Stimulated activated CD8-positive, alpha-beta memory T cell treated with anti-CD3 and anti-CD28 coated beads, Interleukin-7, amount 100 ng/mL, for 4 hours (primary cell): Measurements from ENCODE around the gene ARHGAP15.

Source experiments
- DNase-seq, 2 donors: peaks; one replicate each; pipeline ENCODE4 v3.0.0-alpha.2; 2020; ENCODE audit warnings: low read depth in 2 of 2

The ARHGAP15 gene

GRCh38 chr2:143581134-143581533 lies 451.9 kb downstream of the ARHGAP15 start:
- no peak for DNase-seq

DNA sequence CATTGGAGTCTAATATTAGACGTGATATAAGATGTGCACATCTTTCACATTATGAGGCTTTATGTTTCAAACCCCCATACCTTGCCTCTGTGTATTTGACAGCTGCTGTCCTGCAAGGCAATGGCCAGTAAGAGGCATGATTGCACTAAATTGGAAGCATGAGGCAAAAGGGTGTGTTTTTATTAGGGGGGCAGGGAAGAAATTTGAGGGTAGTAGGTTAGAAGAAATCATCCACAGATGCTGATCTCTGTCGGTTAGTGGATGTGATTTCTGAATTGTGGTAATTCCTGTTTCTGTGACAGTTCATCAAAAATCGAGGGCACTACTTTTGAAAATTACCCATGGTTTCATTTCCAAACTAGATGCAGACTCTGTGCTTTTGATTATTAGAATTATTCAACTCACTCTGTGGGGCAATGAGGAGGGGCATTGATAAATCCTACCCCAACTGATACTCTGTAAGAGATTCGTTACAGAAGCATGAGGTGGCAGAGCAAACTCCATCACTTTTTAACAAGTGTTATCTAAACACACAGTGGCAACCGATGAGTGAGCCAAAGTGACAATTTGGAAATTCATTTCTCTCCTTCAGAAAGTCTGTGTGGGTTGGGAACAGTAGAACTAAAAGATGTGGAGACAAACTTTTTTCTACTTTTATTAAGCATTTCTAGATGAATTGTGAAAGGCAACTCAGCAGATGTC lies 453.0 kb downstream of the ARHGAP15 start:
- DNase-seq = no peak

GRCh38 chr2:143584936-143585335 lies 455.7 kb downstream of the ARHGAP15 start:
- no peak for DNase-seq

DNA sequence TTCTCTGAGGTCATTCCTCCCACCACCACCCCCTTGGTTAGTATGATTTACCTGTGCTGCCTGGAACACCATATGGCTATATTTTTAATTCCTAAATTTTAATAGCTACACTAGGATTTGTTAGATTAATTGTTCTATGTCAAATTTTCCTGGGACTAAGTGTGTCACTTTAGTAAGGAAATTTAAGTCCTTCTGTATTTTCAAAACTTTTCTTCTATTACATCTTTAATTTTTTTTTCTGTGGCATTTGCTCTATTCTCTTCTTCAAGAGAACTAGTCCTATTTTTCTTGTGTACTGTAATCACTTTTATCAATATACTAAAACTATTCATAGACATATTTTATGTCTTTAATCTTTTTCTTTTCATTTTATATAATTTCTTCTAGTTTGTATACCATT lies 456.9 kb downstream of the ARHGAP15 start:
- no peak for DNase-seq

- no peak for DNase-seq
Observed at GRCh38 chr2:143588746-143589145, 459.5 kb downstream of the ARHGAP15 start.

- DNase-seq = no peak
Observed at GRCh38 chr2:143594161-143594560, 464.9 kb downstream of the ARHGAP15 start.

DNA sequence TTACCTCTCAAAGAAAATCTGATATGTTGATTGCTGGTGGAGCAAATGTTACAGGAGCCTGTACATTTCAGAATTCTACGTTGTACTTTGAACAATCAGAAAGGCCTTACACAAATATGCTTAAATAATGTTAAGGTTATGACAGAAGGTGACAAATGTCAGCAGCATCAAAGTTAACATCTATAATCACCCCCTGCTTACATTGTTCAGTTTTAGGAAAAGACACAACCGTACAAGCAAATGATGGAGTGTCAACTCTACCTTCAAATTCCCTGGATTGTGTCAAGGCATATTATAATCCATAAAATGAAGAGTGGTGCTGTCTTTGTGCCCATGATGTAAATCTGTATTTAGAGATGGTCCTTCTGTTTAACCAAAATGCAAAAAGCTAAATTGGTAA lies 465.5 kb downstream of the ARHGAP15 start:
- DNase-seq = no peak

- DNase-seq = no peak
Observed at GRCh38 chr2:143600116-143600515, 470.9 kb downstream of the ARHGAP15 start.

DNA sequence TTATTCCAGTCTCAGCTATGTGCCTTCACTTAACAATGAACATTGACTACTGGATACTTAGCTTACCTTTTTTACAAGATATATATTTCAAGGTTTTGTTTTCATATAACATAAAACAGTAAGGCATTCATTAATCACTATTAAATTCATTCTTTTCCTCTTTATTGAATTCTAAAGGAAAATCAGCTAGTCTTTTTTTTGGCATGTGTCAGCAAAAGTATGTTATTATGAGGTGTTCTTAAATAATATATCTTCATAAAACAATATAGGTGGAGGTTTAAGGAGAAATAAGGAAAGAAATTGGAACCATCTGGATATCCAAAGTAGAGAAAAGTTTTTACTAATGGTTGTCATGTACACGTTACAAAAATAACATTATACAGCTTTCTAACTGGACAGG lies 472.6 kb downstream of the ARHGAP15 start:
- no peak for DNase-seq

GRCh38 chr2:143603035-143603655 lies 473.9 kb downstream of the ARHGAP15 start:
- no peak for DNase-seq

DNA sequence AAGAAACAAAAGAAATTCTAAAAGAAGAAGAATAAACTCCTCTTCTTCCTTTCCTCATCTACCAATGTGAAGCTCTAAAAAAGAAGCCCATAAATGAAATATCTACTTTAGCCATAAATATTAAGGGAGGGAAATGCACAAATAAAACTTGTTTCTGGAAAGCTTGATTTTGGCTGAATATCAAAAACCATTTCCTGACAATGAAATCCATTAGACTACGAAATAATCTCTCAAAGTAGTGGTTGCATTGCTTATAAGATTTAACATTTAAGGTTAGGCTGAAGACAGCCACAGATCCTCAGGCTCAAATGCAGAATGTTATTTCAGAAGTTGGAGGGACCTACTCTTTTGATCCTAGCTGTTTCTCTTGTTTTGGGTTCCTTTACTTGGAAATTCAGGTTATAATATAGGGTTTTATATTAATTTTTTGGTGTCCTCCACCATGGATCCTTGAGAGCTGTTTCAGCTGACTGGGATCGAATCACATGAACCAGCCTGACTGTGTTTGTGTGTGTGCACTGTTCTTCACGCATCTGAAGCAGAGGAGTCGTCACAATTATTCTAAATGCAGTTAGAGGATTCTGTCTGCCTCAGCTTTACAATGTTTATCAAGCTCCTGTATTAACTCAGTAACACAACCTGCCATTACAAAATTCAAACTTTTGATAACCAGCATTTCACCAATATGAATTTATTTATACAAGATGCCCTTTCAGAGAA lies 474.8 kb downstream of the ARHGAP15 start:
- no peak for DNase-seq

DNA sequence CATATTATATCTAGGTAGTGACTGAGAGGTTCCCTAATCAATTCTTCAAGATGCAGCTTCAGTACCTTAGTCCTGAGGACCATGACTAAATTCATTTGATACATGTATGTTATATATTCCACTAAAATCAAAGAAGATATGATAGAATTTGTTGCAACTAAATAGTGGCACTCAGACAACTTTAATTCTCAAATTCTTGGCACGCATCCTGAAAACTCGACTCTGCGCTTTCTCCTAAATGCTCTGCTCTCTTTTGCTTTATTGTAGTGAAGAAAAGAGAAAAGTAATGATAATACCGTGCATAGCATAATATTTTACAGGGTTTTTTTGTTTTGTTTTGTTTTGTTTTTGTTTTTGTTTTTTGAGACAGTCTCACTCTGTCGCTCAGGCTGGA lies 475.3 kb downstream of the ARHGAP15 start:
- no peak for DNase-seq

DNA sequence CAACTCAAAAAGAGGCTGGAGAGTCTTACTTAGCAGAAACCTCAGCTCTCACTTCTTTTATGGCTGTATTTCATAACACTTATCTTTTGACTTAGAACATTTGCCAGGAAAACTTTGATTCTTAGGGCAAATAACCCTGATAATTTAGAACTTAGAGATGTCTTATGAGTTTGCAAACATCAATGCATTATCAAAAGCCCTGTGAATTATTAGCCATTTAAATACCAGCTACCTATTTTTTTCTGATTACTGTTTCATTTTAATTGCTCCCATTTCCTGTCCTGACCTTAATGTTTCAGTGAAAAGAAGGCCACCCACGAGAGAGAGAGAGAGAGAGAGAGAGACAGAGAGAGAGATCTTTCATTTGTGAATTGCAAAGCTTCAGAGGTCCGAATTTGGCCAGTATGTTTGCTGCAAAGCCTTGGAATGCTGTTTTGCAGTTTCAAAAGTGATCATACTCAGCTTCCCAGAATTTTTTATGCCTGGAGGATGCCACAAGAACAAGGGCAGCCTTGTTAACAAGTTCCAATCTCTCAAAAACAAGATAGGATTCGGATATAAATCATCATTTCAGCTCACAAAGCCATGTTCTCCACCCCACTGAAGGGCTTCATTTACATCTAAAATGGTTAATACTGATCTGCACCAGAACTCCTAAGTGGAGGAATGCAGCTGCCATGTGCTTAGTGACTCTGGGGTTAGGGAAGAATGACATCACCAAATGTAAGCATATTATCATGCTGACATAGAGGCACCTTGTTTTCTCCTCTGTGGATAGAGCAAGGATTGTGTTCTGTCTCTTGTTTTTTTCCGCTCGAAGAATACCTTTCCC lies 478.2 kb downstream of the ARHGAP15 start:
- DNase-seq = no peak

DNA sequence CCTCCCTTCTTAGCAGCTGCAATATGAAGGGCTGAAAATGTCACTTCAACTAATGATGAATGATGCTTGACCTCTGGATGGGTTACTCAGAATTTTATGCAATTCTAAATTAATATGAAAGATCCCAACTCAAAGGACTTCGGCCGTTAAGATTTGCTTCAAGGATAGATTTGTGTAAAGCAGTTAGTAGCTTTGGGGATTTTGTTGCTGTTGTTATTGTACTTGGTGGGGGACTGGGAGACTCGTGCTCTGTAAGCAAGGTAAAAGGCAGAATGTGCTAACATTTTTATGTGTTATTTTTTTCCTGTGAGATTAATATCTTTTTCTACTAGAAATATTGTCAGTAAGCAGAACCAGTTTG lies 478.8 kb downstream of the ARHGAP15 start:
- DNase-seq = no peak

DNA sequence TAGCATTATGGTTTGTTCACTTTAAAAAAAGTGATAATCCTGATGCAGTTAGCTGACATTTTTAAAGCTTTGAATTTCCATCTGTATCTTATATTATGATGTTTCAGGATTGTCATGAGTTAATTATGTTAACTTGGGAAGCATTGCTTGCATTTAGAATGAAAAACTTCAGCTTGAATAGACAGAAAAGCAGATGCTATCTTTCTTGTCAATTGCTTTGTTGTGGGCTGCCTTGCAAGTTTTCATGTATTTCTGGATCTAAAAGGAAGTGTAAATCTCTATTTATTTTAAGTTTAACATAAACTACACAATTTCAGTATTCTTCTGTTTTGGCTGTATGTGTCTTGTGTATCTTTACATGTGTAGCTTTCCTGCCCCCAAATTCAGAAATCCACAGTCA lies 479.5 kb downstream of the ARHGAP15 start:
- no peak for DNase-seq

- DNase-seq = no peak
Observed at GRCh38 chr2:143611336-143611735, 482.1 kb downstream of the ARHGAP15 start.

DNA sequence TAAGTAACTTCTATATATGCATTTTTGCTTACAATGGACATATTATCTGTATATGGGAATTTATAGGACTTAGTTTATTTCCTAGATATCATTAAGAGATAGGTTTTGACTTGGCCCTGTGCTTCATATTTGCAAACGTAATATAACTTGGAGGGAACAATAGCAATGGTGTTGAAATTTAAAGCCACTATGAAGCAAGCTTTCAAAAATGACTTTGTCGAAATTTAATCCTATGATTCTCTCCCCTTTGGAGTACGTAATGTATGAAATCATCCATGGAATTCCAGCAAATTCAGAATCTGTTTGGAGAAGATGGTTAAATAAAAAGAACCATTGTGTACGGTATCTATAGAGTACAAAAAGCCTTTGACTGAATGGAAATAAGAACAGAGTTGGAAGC lies 486.3 kb downstream of the ARHGAP15 start:
- no peak for DNase-seq

DNA sequence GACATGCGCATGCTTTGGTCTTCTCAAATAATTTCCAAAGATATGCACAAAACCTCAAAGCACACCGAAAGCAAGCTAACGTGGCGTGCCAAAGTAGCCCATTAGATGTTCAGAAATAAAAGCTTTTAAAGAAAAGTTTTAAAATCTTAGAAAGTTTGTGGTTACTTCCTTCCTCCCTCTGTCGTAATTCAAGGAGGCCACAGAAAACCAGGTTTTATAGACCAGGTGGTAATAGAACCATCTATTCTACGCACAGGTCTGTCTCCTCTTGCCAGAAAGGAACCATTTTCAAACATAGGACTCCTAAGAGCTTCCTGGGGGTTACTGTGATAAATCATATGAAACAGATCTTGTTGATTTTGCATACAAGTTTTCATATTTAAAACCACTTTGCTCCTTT lies 487.2 kb downstream of the ARHGAP15 start:
- DNase-seq = no peak

GRCh38 chr2:143617803-143618415 lies 488.7 kb downstream of the ARHGAP15 start:
- DNase-seq = no peak

DNA sequence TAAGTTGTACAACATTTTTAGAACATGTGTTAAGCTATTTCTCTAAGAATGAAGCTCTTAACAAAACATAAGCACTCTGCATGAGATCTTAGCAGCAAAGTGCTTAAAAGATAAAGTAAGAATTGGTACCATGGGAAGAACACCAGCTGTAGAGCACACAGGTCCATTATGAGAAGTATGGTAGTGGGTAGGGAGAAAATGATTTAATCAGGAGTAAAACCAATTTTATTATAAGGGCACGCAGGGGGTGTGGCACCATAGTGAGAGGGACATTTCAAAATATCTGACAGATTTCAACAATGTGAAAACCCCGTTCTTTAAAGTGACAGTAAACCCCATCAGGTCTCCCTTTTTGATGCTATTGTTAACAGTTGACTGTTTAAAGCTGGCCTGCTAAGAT lies 492.9 kb downstream of the ARHGAP15 start:
- no peak for DNase-seq

DNA sequence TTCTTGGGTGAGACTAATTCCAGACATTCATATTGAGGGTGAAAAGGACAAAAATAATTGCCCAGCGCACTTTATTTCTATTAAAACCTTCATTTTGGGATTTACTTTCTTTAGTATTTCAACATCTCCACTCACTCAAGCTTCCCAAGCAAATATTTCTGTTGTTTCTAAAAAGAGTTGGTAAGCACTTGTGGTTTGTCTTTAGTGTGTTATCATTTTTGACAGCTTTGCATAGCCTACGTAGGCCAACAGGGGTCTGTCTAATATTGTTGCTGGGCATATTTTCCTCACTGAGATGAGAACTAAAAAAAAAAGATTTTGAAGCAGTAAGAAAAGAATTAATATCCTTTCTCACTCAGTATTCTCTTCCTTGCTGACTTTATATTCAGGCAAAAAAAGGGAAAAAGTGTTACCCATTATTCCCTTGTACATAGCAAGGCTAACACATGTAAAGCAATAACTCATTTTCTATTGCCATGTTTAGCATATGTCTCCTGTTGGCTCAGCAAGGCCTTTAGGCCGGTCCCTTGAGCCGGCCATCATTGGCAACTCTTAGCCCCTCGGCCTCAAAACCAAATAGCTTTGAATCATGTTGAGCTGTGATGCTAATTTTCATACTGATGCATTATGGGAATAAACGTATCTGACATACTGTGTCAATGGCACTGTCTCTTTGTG lies 494.2 kb downstream of the ARHGAP15 start:
- no peak for DNase-seq
